GM18861 (cell line): ENCODE measurements around the gene ATP7A.
"Not testable (repeated sequence)": the region's sequence is repeated elsewhere in the genome, so short reads cannot be mapped to it uniquely, and the experiment has no call there.

Experiments
- ATAC-seq: cut with Tn5 transposase; IDR thresholded peaks from one replicate; pipeline ENCODE4 v1.9.1; 2021; ENCODE audit not compliant: unreplicated experiment

Gene ATP7A

GRCh38 chrX:78029663-78030062, 119.2 kb downstream of the ATP7A start:
- no peak for ATAC-seq

- ATAC-seq, result no peak
Observed at GRCh38 chrX:78035061-78035460, 124.6 kb downstream of the ATP7A start.

- ATAC-seq, result no peak
Observed at GRCh38 chrX:78037881-78038280, 127.4 kb downstream of the ATP7A start.

GRCh38 chrX:78042601-78043000, 132.1 kb downstream of the ATP7A start:
- no peak for ATAC-seq

GRCh38 chrX:78046362-78046761, 135.9 kb downstream of the ATP7A start:
- no peak for ATAC-seq

- ATAC-seq, result no peak
Observed at GRCh38 chrX:78048052-78048451, 137.6 kb downstream of the ATP7A start.

GRCh38 chrX:78063687-78064086, 153.2 kb downstream of the ATP7A start:
- ATAC-seq, result no peak

GRCh38 chrX:78064152-78064551, 153.7 kb downstream of the ATP7A start:
- ATAC-seq, result no peak

- peak; percentile 91 for ATAC-seq
Observed at GRCh38 chrX:78064698-78065601, 154.5 kb downstream of the ATP7A start.

GRCh38 chrX:78066110-78066509, 155.6 kb downstream of the ATP7A start:
- ATAC-seq, result no peak

- ATAC-seq, result no peak
Observed at GRCh38 chrX:78071331-78071730, 160.8 kb downstream of the ATP7A start.

- not testable (repeated sequence) for ATAC-seq
Observed at GRCh38 chrX:78073147-78074077, 162.9 kb downstream of the ATP7A start.

GRCh38 chrX:78074088-78074487, 163.6 kb downstream of the ATP7A start:
- ATAC-seq, result no peak

- no peak for ATAC-seq
Observed at GRCh38 chrX:78075787-78076389, 165.4 kb downstream of the ATP7A start.

- ATAC-seq, result not testable (repeated sequence)
Observed at GRCh38 chrX:78081413-78081812, 170.9 kb downstream of the ATP7A start.

GRCh38 chrX:78092296-78092695, 181.8 kb downstream of the ATP7A start:
- peak; percentile 91 for ATAC-seq

GRCh38 chrX:78098108-78098507, 187.6 kb downstream of the ATP7A start:
- no peak for ATAC-seq
